NOMO-1 treated with DMSO at 0.1 percent for 48 hours (cell line): Measurements from ENCODE around the gene TENT5A.
"Not testable (repeated sequence)": the region's sequence is repeated elsewhere in the genome, so short reads cannot be mapped to it uniquely, and the experiment has no call there.

ENCODE experiments used
- DNase-seq: peaks from one replicate; lab custom pipeline; 2025; ENCODE audit not compliant: unreplicated experiment; lab: John Stamatoyannopoulos, UW

Gene TENT5A

DNA sequence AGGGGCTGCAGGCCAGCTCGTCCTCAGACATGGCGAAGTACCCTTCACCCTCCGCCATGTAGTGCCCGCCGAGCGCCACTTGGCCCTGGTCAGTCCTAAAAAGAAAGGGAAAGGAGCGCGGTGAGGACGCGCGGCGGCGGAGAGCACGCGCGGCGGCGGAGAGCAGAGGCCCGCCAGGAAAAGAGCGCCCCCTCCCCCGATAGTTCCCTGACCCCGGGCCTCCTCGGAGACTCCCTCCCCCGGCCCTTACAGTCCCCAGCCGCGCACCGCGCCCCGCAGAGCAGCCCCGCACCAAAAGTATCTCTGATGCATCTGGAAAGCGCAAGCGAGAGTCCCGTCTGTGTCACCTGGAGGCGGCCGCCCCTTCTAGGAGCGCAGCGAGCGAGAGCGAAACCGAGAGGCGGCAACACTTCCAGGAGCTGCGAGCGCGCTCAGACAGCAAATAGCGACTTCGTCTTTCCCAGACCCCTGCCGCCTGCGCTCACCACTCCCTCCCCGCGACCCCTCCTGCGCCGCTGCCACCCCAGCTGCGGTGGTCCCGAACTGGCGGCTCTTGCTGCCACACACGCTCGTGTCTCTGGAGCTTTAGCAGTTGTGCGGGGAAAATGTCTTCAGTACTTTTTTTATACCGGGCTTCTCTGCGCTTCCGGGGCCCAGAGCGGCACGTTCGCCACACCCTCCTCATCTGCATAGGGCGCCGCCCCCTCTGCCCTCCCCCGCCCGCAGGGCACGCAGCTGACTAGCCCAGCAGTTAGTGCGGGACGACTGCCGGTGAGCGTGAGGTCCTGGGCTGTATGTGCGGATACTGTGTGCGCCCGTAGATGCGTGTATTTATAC lies at the start of gene TENT5A:
Gene TENT5A, minus strand, starts transcription at position 598 of the 837 bp plus-strand sequence. Its CDS starts 540 bp downstream, at position 58.
- DNase-seq = peak; percentile 91

DNA sequence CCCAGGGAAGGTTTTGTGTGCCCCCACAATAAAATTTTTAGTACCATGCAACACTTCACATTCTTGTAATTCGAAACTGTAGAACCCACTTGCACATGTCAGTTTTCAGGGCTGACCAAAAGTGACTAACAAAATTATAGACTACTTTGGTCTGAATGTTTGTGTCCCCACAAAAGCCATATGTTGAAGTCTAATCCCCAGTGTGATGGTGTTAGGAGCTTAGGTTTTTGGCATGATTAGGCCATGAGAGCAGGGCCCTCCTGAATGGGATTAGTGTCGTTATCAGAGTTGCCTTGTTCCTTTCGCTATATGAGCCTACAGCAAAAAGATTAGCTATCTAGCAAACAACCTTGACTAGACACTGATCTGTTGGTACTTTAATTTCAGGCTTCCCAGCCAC lies 49.0 kb upstream of the TENT5A start:
- no peak for DNase-seq

DNA sequence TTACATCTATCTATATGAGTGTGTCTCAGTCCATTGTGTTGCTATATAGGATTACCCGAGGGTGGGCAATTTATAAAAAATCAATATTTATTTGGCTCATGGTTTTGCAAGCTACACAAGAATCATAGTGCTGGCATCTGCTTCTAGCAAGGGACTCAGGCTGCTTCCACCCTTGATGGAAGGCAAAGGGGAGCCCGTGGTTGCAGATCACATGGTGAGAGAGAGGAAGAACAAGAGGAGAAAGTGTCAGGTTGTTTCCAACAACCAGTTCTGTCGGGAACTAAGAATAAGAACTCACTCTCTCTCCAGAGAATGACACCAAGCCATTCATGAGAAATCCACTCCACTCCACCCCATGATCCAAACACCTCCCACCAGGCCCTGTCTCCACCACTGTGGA lies 48.2 kb upstream of the TENT5A start:
- no peak for DNase-seq

DNA sequence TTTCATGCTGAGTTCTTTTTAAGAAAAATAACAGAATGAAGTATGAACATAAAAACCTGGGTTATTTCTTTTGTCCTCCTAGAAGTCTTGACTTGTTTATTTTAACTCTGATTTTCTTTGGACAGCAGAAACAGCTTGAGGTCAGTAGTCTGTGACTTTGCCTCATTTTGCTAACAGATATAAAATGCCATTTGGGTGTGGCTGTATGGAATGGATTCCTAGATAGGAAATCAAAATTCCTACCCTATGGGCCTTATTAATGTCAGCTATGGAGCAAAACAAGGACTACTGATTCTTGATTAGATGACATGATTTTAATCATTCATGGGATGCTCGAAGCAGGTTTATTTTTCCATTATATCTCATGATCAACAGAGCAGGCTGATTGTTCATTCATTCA lies 46.8 kb upstream of the TENT5A start:
- no peak for DNase-seq

DNA sequence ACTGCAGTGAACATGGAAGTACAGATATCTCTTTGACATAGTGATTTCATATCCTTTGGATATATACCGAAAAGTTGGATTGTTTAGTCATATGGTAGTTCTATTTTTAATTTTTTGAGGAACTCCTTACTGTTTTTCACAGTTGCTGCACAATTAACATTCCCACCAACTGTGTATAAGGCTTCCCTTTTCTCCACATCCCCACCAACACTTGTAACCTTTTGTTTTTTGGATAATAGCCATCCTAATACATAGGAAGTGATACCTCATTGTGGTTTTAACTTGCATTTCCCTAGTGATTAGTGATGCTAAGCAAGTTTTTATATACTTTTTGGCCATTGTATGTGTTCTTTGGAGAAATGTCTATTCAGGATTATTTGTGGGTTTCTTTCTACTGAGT lies 45.1 kb upstream of the TENT5A start:
- peak; percentile 33 for DNase-seq

DNA sequence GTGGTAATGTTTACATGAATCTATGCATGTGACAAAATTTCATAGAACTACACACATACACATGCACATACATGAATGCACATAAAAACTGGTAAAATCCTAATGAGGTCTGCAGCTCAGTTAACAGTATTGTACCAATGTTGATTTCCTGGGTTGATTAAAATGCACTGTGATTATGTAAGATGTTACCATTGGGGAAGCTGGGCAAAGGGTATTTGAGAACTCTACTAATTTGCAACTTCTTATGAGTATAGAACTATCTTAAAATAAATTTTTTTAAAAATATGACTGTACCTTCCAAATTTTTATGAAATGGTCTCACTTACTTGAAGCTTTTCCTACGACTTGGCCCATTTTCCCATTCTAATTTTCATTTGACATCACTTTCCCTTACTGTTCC lies 43.4 kb upstream of the TENT5A start:
- no peak for DNase-seq

DNA sequence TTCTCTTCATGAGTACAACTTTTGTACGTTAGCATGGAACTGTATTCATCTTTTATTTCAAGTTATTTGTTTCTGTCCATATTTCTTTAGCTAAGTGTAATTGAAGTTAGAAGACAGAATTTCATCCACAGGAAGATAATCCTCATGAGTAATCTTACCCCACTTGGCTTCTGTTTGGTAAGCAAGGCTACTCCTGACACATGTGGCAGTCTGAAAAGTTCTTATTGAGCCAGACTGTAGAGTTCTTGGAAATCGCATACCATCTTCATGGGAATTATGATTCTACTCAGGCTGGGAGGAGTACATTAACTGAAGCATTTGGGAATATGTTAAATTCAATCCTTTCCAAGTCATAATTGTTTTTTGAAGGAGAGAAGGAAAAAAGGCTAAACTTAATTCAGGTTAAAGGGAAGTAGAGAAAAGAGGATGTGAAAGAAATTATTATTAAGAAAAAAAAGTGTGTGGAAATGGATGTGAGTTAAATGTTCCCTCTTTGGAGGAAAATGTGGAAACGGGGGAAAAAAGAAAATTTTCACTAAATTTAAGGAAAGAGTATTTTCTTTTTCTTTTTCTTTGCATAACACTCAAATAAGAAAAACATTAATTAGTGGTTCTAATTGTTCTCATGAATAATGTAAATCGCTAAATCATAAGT lies 41.5 kb upstream of the TENT5A start:
- DNase-seq = peak; percentile 60

DNA sequence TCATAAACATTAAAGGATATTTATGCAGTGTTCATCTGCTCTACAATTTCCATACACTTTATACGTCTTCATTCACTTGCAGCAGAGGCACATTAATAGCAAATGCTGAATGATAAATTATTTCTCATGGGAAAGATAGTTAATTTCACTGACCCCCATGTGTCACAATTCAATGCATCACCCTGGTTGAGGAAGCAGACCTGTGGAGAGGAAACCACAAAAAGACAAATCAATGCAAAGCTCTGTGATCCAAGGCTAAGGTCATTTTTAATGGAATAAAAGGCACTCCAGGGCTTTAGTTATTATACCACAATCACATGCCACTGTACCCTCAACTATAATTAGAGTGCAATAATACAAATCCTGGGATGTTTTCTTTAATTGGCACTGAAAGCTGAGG lies 40.3 kb upstream of the TENT5A start:
- DNase-seq = peak; percentile 39

DNA sequence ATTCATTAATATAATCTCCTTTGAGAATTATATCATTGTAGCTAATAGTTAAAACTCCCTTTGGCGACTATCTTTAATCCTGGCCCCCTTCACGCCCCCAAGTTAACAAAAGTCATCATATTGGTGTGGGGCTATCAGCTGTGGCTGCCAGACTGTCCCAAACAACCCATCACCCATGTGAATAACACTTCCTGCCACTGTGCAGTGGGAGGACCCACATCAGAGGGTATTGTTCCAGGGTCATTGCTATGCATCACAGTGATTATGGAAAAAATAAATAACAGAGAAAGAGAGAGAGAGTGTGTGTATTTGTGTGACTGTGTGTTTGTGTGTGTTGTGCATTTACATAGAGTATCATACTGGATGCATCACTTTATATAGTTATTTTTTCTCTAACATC lies 39.3 kb upstream of the TENT5A start:
- DNase-seq = no peak

DNA sequence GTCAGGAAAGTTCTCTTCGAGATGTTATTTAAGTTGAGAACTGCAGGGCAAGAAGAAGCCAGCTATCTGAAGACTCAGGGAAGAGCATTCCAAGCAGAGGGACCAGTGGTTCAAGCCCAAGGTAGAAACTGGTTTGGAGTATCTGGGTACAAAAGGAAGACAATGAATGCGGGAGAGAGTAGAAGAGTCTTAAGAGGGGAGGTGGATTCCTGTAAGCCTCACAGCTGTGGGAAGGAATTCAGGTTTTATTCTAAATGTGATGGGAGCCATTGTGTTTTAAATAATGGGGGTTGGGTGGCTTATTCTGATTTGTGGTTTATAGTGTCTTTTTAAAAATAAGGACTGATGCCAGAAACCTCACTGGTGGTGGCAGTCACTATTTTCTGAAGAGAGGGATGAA lies 37.6 kb upstream of the TENT5A start:
- no peak for DNase-seq

DNA sequence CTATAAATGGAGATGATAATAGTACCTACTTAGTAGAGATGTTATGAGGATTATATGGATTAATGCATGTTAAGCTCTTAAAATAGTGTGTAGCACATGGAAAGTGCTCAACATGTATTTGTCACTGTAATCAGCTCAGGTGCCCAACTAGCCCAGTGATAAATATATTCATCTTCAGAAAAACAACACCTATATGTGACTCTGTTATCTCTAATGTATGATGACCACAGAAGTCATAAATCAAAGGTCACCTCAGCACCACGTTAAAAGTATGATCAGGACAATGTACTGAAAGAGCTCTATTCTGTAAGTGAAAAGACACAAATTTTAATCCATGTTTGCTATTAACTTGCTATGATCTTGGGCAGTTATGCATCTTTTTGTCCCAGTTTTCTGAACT lies 36.8 kb upstream of the TENT5A start:
- no peak for DNase-seq

DNA sequence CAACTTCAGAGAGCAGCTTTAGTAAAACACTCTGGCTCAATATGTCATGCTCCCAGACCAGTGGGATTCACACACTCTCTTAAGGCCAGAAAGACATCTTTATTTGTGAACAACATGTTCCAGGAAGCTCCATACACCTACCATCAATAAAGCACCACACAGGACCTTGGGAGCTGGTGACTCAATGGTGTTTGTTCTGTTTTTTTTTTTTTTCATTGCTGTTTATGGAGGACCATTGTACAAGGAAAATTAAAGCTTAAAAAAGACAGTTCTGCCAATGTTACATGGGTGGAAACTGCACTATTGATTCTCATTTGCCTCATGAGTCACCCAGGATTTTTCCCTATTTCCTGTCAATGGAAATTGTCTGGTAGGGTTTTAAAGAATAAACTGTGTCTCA lies 36.3 kb upstream of the TENT5A start:
- DNase-seq = no peak

DNA sequence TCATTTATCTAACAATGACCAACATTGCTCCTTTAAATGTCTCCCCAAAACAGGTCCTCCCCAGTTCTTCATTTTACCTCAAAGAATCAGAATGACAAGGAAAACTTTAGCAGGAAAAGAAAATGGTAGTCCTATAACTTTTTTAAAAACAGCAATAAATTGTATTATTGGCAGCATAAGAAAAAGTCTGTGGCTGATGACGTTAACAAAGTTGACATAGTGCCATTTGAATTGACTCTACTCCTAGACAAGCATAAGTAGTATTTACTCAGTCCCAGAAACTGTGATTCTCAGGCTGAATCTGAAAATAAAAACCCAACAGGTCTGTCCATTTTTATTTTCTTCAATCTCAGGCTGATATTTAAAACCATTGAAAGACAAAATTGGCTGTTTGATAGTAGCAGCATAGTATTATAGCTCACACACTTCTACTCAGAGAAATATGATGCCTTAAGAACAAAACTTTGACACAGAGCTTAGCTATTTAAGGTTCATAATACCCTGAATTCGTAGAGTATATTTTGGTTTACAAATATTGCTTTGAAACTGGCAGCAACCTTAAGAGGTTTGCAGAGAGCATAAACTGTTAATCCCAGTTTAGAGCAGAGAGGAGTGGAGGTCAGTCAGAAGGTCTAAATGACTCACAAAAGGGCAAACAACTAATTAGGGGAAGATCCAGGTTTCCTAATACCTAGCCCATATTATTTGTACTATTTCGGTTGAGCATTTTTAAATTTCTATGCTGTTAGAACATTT lies 35.0 kb upstream of the TENT5A start:
- no peak for DNase-seq

DNA sequence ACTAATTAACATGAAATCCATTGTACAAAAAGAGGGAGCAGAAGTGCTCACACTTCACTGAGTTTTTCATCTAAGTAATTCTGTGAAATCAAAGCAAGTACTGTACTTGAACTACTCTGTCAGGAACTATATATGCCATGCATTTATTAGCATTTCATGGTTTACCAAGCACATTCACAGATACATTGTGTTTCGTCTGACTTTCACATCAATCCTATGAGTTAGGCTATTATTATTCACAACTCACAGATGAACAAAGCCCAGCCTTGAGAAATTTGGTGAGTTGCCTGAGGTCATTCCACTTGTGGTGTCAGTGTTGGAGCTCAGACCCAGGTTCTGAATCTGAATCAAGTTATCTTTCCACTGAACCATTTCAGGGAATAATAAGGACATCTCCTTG lies 33.7 kb upstream of the TENT5A start:
- no peak for DNase-seq

DNA sequence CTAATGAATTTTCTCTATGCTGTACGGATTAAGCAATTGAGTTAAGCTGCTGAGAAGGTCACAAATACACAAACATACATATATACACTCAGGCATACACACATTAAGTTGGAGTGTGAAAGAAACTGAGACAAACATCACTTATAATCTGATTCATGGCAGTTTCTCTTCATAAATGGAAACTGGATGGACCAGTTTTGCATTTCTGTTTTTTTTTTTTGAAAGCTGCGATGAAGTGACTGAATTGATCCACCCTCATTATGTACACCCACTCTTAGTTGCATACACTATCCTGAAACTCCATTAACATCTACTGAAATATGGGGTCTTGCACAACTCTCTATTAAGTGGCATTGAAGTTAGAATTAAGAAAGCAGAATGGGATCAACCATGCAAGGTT lies 32.9 kb upstream of the TENT5A start:
- no peak for DNase-seq

DNA sequence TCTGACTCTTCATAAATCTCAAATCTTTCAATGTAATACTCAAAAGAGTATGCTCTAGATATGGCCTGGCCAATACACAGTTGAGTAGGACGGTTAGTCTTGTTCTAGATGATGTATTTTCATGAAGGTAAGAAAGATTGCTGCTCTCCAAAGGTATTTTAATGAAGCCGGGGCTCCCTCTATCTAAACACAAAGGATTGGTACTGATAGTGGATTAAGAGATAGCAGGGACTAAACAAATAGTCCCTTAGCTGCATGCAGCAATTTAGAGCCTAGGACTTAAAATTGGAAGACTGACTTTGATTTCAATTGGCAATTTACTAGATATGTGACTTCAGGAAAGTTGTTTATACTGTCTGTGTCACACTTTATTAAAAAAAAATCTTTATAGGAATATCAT lies 31.4 kb upstream of the TENT5A start:
- DNase-seq = no peak

DNA sequence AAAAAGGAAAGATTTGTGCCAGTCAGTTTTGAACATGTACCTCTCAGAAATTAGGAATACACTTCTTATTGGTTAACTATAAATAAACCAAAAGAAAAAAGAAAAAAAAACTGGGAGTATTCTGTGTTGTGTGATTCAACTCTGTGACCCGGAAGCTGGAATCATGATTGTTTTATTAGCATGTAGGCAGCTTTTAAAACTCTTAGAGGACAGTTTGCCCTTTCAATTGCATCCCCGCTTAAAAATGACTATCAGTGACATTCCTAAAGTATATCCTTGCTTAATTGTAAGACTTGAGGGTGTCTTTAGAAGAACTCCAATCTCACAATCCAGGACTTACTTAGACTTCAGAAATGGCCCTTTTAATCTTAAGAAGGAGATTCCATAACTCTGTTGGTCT lies 29.1 kb upstream of the TENT5A start:
- no peak for DNase-seq

DNA sequence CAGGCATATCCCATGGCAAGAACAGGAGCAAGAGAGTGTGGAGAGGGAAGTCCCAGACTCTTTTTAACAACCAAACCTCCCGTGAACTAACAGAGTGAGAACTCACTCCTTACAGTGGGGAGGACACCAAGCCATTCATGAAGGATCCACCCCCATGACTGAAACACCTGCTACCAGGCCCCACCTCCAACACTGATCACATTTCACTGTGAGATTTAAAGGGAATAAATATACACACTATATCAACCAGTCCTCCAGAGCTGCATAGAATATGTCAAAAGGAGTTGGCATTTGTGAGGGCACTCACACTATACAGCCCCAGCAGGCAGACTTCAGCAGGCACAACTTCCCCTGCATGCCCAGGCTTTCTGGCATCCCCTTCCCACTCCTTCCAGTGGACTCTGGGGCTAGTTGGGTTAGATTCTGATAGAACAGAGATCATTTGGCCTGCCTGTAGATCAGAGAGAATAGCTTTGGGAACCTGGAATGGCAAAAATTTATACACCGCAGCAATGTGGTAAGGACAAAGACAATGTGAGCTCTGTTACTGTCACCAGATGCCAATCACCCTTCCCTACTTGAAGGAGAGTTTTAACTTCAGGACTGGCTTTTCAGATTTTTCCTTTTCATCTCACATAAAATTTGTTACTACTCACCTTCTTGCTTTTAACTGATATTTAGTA lies 25.2 kb upstream of the TENT5A start:
- DNase-seq = no peak

DNA sequence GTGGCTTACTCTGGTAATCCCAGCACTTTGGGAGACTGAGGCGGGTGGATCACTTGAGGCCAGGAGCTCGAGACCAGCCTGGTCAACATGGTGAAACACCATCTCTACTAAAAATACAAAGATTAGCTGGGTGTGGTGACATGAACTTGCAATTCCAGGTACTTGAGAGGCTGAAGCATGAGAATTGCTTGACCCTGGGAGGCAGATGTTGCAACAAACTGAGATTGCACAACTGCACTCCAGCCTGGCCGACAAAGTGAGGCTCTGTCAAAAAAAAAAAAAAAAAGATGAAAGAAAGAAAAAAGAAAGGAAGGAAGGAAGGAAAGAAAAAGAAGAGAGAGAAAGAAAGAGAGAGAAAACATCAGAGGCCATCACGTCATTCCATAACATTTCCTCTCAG lies 23.7 kb upstream of the TENT5A start:
- not testable (repeated sequence) for DNase-seq

DNA sequence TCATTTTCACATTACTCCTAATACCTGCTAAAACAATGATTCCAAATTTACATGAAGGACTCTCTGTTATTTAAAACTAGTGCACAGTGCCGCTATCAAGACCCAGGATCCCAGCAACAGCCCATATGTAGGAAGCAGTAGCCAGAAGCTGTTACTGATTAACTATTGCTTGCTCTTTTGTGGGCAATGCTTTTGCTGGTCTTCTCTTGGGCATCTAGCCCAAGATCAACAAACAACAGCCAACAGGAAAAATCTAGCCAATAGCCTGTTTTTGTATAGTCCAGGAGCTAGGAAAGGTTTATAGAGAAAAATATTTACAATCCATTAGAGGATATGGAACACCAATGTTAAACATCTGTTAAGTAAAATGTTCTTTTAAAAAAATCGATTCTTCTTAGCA lies 22.1 kb upstream of the TENT5A start:
- DNase-seq = no peak

DNA sequence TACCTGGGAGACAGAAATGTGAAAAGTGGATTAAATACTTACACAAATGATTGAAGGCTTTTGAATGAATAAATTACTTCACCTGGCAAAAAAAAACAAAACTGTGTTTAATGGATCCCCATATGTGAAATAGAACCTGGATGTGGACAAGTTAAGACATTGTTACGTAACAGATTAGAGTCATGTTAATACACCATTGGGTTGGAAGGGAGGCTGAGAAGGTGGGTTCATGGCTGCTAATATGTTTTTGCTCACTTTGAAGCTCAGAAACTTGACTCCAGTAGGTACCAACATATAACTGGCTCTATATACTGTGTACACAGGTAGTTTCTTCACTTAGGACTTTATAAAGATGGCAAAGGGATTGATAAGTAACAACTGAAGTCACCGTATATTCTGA lies 21.4 kb upstream of the TENT5A start:
- DNase-seq = no peak
